GM20431 (cell line): ENCODE data around the gene LPO.

Experiments
- in situ Hi-C: fragments of 300-500 bp; cut with MseI, MboI; formaldehyde crosslinking; loops from one replicate; pipeline ENCODE4 v1.15.0; 2020; ENCODE audit warnings: low sequenced_read_pairs; ENCODE audit not compliant: unreplicated experiment

Gene LPO

GRCh38 chr17:58252141-58252540 is 13.8 kb downstream of the LPO start:
- in situ Hi-C loops, result no loop called here

DNA sequence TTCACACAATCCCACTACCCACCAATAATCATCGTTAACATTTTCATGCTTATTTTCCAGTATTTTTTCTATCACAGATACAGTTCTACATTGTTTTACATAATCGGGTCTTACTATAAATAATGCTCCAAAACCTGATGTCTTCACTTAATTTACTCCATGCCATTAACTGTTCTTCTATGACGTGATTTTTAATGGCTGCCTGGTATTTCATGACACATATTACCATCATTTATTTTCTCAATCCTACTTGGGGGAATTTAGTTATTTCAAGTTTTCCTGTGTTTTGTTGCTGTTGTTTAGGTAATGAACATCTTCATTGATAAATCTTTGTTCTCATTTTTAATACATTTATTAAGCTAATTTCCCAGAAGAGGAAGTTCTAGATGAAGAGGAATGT is 14.7 kb downstream of the LPO start:
- in situ Hi-C loops, result no loop called here

DNA sequence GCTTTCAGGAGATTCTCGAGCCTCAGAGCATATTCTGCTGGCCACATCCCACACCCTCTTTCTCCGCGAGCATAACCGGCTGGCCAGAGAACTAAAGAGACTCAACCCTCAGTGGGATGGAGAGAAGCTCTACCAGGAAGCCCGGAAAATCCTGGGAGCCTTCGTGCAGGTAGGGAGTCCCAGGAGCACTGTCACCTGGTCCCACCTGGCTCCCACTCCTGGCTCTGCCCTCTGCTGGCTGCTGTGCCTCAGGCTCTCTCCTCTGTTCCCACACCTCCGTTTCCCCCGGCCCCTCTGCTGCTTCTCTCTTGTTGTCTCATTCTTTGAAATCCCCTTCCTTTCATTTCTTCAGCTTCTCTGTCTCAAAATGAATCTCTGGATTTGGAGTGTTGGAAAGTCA is 16.4 kb downstream of the LPO start:
- in situ Hi-C loops, result no loop called here

DNA sequence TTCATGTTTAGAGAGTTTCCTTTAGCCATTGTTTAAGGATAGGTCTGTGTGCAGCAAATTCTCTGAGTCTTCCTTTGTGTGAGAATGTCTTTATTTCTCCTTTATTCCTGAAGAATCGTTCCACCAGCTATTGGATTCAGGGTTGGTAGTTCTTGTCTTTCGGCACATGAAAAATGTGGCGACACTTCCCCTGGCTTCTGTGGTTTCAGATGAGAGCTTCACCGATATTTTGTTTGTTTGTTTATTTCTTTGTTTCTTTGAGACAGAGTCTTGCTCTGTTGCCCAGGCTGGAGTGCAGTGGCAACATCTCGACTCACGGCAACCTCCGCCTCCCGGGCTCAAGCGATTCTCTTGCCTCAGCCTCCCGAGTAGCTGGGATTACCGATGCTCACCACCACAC is 23.8 kb downstream of the LPO start:
- in situ Hi-C loops, result no loop called here

DNA sequence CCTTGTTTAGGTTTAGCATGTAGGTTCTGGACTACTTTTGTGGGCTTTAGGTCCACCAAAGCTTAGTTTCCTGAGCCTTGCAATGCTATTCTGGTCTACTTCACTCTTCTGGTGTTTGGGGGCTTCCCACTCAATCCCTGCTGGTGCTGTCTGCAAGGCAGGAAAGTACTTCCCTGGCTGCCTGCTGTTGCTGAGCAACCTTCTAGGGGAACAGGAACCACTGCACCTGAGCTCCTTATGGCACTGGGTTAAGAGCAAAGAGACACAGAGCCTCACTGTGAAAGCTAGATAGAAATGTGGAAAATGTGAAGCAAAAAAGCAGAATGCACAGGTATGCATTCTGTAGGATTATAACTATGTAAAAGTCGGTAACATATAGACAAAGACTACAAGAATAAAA is 25.4 kb downstream of the LPO start:
- in situ Hi-C loops, result no loop called here

- in situ Hi-C loops, result no loop called here
Measured at GRCh38 chr17:58264407-58265103, 26.2 kb downstream of the LPO start.

GRCh38 chr17:58265271-58265670 is 26.9 kb downstream of the LPO start:
- in situ Hi-C loops, result no loop called here

DNA sequence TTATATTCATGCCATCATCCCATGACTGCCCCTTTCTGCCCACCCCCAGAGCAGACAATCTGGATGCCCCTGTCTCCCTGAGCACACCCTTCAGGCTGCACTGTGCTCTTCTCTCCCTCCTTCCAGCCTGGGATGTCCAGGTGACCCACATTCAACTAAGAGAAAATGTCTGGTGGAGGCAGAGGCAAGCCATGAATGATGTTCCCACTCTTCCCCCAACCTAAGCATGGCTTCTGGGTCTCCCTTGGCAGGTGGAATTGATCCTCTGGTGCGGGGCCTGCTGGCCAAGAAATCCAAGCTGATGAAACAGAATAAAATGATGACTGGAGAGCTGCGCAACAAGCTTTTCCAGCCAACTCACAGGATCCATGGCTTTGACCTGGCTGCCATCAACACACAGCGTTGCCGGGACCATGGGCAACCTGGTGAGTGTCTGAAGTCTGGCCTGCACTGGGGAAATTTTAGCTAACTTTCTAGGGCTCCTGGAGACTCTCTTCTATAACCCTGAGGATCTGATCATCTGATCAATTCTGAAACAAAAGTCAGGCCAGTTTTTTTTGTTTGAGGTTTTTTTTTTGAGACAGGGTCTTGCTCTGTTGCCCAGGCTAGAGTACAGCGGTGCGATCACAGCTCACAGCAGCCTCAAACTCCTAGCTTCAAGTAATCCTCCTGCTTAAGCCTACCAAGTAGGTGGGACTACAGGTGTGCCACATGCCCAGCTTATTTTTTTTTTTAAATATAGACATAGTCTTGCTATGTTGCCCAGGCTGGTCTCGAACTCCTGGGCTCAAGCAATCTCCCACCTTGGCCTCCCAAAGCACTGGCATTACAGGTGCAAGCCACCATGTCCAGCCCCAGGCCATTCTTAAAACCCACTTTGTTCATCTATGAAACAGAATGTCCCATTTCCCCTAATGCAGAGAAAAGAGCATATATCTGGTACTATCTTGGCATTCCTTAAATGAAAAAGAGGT is 27.8 kb downstream of the LPO start:
- in situ Hi-C loops, result no loop called here

GRCh38 chr17:58267347-58268324 is 29.3 kb downstream of the LPO start:
- in situ Hi-C loops, result no loop called here

DNA sequence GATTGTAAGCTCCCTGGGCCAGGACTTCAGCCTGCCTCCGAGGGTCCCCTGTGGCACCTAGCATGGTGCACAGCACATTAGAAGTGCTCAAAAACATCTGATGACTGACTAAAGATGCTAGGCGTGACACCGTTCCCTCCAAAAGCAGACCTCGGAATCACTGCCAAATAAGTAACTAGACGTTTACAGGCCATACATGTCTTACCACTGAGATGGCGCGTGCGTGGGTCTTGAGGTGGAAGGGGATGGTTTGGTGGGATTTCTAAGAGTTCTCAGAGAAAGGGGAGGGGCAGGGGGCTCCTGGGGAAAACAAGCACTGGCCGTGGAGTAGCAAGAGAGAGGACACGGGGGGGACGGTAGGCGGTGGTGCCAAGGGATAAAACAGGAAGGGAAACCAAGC is 29.9 kb downstream of the LPO start:
- in situ Hi-C loops, result no loop called here

DNA sequence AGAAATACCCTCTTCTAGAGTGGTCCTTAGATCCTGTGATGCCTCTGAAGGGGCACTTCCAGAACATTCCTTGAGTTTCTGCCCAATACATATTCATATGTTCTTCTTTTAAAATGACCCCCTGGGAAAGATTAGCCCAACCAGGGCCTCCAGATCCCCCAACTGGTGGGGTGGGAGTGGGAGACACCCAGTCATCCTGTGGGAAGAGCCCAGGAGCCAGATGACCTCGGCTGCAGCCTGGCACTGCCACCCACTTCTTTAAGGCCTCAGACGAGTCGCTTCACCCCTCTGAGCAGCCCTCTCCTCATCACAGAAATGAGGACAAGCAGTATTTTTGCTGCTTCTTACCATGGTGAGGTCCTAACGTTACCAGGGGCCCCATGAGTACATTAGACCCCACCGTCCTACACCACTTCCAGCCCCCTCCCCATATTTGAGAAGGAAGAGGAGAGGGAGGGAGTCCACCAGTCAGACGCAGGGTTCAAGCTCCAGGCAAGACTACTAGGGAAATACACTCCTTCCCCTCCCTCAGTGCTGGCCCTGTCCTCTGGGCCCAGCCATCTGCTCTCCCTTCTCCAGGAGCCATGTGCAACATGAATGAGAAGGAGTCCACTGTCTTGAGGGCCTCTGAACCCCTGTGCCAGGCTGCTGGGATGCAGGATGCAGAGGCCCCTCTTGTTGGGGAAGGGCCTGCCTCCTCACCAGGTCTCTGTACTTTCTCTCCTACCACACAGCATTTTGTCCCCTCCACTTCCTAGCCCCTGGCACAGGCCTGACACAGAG is 30.6 kb downstream of the LPO start:
- in situ Hi-C loops, result no loop called here

- in situ Hi-C loops, result no loop called here
Measured at GRCh38 chr17:58269557-58270291, 31.3 kb downstream of the LPO start.

GRCh38 chr17:58270476-58271215 is 32.3 kb downstream of the LPO start:
- in situ Hi-C loops, result no loop called here

DNA sequence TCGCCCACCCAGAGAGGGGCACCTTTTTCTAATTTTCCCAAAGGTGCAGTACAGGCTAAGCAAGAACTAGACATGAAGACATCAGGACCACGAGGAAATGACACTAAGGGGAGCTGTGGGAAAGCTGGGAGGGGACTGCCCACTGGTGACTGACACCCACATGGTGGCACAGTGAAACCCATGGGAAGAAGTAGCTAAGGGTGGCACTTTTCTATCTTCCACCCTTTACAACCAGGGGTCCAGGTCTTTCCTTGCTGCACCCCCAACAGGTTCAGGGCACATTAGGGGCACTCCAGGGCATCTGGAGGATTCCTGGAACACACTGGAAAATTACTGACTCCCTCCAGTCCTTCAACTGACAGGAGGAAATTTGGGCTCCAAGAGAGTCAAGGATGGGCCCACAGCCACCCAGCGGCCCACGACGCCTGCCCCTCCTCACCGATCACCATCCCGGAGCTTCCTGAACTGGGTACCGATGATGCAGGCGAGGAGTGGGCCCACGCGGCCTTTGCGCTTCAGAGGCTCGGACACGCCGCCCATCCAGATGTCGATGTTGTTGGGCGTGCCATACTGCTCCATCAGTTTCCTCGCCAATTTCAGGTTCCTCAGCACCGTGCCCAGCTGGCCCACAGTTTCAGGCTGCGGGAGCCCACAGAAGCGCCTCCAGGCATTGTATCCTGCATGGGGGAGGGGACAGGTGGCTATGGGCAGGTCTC is 33.0 kb downstream of the LPO start:
- in situ Hi-C loops, result no loop called here

- in situ Hi-C loops, result no loop called here
Measured at GRCh38 chr17:58272367-58273280, 34.2 kb downstream of the LPO start.

DNA sequence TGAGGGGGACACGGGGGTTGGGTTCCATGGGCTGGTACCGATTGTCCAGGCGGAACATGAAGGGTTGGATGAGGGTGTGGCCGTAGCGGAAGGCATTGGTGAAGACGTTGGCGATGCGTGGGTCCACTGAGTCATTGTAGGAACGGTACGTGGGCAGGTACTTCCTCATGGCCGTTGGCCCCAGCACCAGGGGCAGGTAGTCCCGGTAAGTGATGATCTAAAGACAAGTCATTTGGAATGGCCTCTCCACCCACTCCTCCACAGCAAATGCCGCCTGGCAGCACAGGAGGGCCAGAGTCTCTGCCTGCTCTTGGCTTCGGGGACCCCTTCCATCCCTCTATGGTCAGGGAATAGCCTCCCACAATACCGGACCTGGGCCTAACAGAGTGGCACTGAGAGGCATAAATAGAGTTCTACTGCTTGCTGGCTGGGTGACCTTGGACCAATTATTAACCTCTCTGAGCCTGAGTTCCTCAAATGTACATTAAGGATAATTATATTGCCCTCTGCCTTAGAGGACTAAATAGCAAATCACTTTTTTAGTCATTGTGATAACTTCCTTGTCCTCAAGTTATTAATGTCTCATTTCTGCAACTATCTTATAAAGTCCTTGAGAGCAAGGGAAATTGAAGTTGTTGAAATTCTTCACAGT is 35.2 kb downstream of the LPO start:
- in situ Hi-C loops, result no loop called here
